ENCODE measurements around the gene MAP7D1. TPM values are rescaled to one million over a fixed set of nuclear protein-coding genes. Genes with fewer than 3 reads are reported as not detected.

Gene MAP7D1
- total and polyA plus RNA-seq, 2 of the 13 experiments (the other 11 are each of a cell fraction or from before 2014, with no cell fraction given) = 5.6 to 7.2 TPM

GRCh38 chr1:36155408-36156328 is at the start of gene MAP7D1 (continued):
- TF ChIP-seq KAT8 (CRISPR knock-in tag; IDR thresholded peaks at IDR 0.05) = no peak
- TF ChIP-seq MEF2D (CRISPR knock-in tag; IDR thresholded peaks at IDR 0.05) = 0 out of 2 replicates have a peak, but pooled peaks have one; percentile 49
- TF ChIP-seq AKAP8 (CRISPR knock-in tag; IDR thresholded peaks at IDR 0.05) = no peak
- TF ChIP-seq, protein P1, sequence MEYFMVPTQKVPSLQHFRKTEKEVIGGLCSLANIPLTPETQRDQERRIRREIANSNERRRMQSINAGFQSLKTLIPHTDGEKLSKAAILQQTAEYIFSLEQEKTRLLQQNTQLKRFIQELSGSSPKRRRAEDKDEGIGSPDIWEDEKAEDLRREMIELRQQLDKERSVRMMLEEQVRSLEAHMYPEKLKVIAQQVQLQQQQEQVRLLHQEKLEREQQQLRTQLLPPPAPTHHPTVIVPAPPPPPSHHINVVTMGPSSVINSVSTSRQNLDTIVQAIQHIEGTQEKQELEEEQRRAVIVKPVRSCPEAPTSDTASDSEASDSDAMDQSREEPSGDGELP (IDR thresholded peaks at IDR 0.05; ENCODE audit: borderline replicate concordance, low read depth) = 0 out of 2 replicates have a peak, but pooled peaks have one; percentile 7
- no peak for TF ChIP-seq GTF2F1 (IDR thresholded peaks at IDR 0.05; ENCODE audit: low read length)
- no peak for TF ChIP-seq ISX (CRISPR knock-in tag; conservative IDR thresholded peaks at IDR 0.05)
- no peak for TF ChIP-seq NFKBIZ (CRISPR knock-in tag; IDR thresholded peaks at IDR 0.05)
- TF ChIP-seq ZNF451 (CRISPR knock-in tag; IDR thresholded peaks at IDR 0.05) = no peak
- no peak for TF ChIP-seq RELA (CRISPR knock-in tag; IDR thresholded peaks at IDR 0.05)
- TF ChIP-seq DMAP1 (CRISPR knock-in tag; IDR thresholded peaks at IDR 0.05) = 0 out of 2 replicates have a peak, but pooled peaks have one; percentile 16
- TF ChIP-seq ZBTB42 (CRISPR knock-in tag; IDR thresholded peaks at IDR 0.05) = no peak
- TF ChIP-seq ZNF382 (CRISPR knock-in tag; IDR thresholded peaks at IDR 0.05; ENCODE audit: borderline replicate concordance) = no peak
- TF ChIP-seq ZNF563 (CRISPR knock-in tag; IDR thresholded peaks at IDR 0.05) = 0 out of 2 replicates have a peak, but pooled peaks have one; percentile 74
- no peak for TF ChIP-seq ZUFSP (CRISPR knock-in tag; IDR thresholded peaks at IDR 0.05; ENCODE audit: borderline replicate concordance)
- TF ChIP-seq ETV5 (CRISPR knock-in tag; IDR thresholded peaks at IDR 0.05; ENCODE audit: borderline replicate concordance) = no peak
- TF ChIP-seq AGO1 (IDR thresholded peaks at IDR 0.05; ENCODE audit: low read depth, low read length, poor library complexity, severe bottlenecking) = peak; percentile 1
- no peak; the same call in 1 of the 2 replicates for TF ChIP-seq ZNF790 (CRISPR knock-in tag; IDR thresholded peaks at IDR 0.05; ENCODE audit: borderline replicate concordance)
- no peak for TF ChIP-seq RFX3 (CRISPR knock-in tag; IDR thresholded peaks at IDR 0.05)
- no peak for TF ChIP-seq ZNF44 (CRISPR knock-in tag; IDR thresholded peaks at IDR 0.05)
- TF ChIP-seq ZBTB3 (CRISPR knock-in tag; IDR thresholded peaks at IDR 0.05; ENCODE audit: borderline replicate concordance, low read depth) = no peak
- no peak for TF ChIP-seq ZNF639 (CRISPR knock-in tag; conservative IDR thresholded peaks at IDR 0.05)
- TF ChIP-seq ZNF709 (CRISPR knock-in tag; IDR thresholded peaks at IDR 0.05) = no peak
- peak; percentile 90 for TF ChIP-seq ZNF263 (CRISPR knock-in tag; IDR thresholded peaks at IDR 0.05)
- TF ChIP-seq HDAC2 (CRISPR knock-in tag; IDR thresholded peaks at IDR 0.05) = no peak
- TF ChIP-seq SALL2 (CRISPR knock-in tag; IDR thresholded peaks at IDR 0.05) = peak; percentile 14; the same call in 1 of the 2 replicates
- peak; percentile 31; the same call in 1 of the 2 replicates for TF ChIP-seq HOXA5 (CRISPR knock-in tag; IDR thresholded peaks at IDR 0.05)
- TF ChIP-seq PHF21A (CRISPR knock-in tag; IDR thresholded peaks at IDR 0.05) = no peak
